ENCODE results near the gene NTF4. TPM values are rescaled to one million over a fixed set of nuclear protein-coding genes. Genes with fewer than 3 reads are reported as not detected.

NTF4 gene
- total and polyA plus RNA-seq, 2 donors, result 6.7 to 30.1 TPM

- no peak for DNase-seq (ENCODE audit: low read depth in 6 of 9, low spot score in 9 of 9)
- WGBS, result 98% methylated on average over 93 of the region's 93 CpGs
Measured at GRCh38 chr19:49107625-49108459, 43.2 kb upstream of the NTF4 start.

GRCh38 chr19:49106648-49107135 is 42.1 kb upstream of the NTF4 start:
- Histone ChIP-seq H3K27ac (ENCODE audit: low read depth in 1 of 2, low read length in 1 of 2) (no peak overlapping the region), H3K36me3 (ENCODE audit: control insufficient read depth in 2 of 2, insufficient read depth in 2 of 2, low read length in 1 of 2) (peaks cover 76 to 80% of the 10 kb centered on the region in 2 donors), H3K27me3 (ENCODE audit: control insufficient read depth in 2 of 2, insufficient read depth in 1 of 2, low read length in 1 of 2) (no peaks in the 10 kb centered on the region), H3K9me3 (ENCODE audit: control insufficient read depth in 2 of 2, insufficient read depth in 1 of 2, low read length in 1 of 2) (no peaks in the 10 kb centered on the region), H3K4me1 (ENCODE audit: control insufficient read depth in 2 of 2, insufficient read depth in 2 of 2, low read length in 2 of 2) (peaks cover 0 to 4% of the 10 kb centered on the region in 2 donors), H3K4me3 (ENCODE audit: low read length in 2 of 2) (no peak overlapping the region)
- WGBS, result 81% methylated on average over 12 of the region's 12 CpGs
- DNase-seq (ENCODE audit: low read depth in 6 of 9, low spot score in 9 of 9), result peak in 2 of 9 donors; percentile 61 to 64

More at GRCh38 chr19:49107625-49108459, 43.2 kb upstream of the NTF4 start:
- Histone ChIP-seq H3K36me3 (ENCODE audit: control insufficient read depth in 2 of 2, insufficient read depth in 2 of 2, low read length in 1 of 2) (peaks cover 64 to 70% of the 10 kb centered on the region in 2 donors), H3K27me3 (ENCODE audit: control insufficient read depth in 2 of 2, insufficient read depth in 1 of 2, low read length in 1 of 2) (no peaks in the 10 kb centered on the region), H3K4me1 (ENCODE audit: control insufficient read depth in 2 of 2, insufficient read depth in 2 of 2, low read length in 2 of 2) (peaks cover 0 to 4% of the 10 kb centered on the region in 2 donors), H3K4me3 (ENCODE audit: low read length in 2 of 2) (no peak overlapping the region), H3K27ac (ENCODE audit: low read depth in 1 of 2, low read length in 1 of 2) (no peak overlapping the region), H3K9me3 (ENCODE audit: control insufficient read depth in 2 of 2, insufficient read depth in 1 of 2, low read length in 1 of 2) (no peaks in the 10 kb centered on the region)

- no peak for DNase-seq (ENCODE audit: low read depth in 6 of 9, low spot score in 9 of 9)
- Histone ChIP-seq H3K4me1 (ENCODE audit: control insufficient read depth in 2 of 2, insufficient read depth in 2 of 2, low read length in 2 of 2) (peaks cover 0 to 4% of the 10 kb centered on the region in 2 donors), H3K4me3 (ENCODE audit: low read length in 2 of 2) (no peak overlapping the region), H3K36me3 (ENCODE audit: control insufficient read depth in 2 of 2, insufficient read depth in 2 of 2, low read length in 1 of 2) (peaks cover 95 to 99% of the 10 kb centered on the region in 2 donors), H3K27ac (ENCODE audit: low read depth in 1 of 2, low read length in 1 of 2) (no peak overlapping the region), H3K9me3 (ENCODE audit: control insufficient read depth in 2 of 2, insufficient read depth in 1 of 2, low read length in 1 of 2) (no peaks in the 10 kb centered on the region), H3K27me3 (ENCODE audit: control insufficient read depth in 2 of 2, insufficient read depth in 1 of 2, low read length in 1 of 2) (no peaks in the 10 kb centered on the region)
- WGBS, result 93% methylated on average over 30 of the region's 30 CpGs
Measured at GRCh38 chr19:49104229-49104864, 39.7 kb upstream of the NTF4 start.

GRCh38 chr19:49103331-49104085 is 38.9 kb upstream of the NTF4 start:
- Histone ChIP-seq H3K36me3 (ENCODE audit: control insufficient read depth in 2 of 2, insufficient read depth in 2 of 2, low read length in 1 of 2) (peaks cover 95 to 100% of the 10 kb centered on the region in 2 donors), H3K4me3 (ENCODE audit: low read length in 2 of 2) (no peak overlapping the region), H3K4me1 (ENCODE audit: control insufficient read depth in 2 of 2, insufficient read depth in 2 of 2, low read length in 2 of 2) (peaks cover 0 to 4% of the 10 kb centered on the region in 2 donors), H3K27me3 (ENCODE audit: control insufficient read depth in 2 of 2, insufficient read depth in 1 of 2, low read length in 1 of 2) (no peaks in the 10 kb centered on the region), H3K27ac (ENCODE audit: low read depth in 1 of 2, low read length in 1 of 2) (no peak overlapping the region), H3K9me3 (ENCODE audit: control insufficient read depth in 2 of 2, insufficient read depth in 1 of 2, low read length in 1 of 2) (no peaks in the 10 kb centered on the region)
- no peak for DNase-seq (ENCODE audit: low read depth in 6 of 9, low spot score in 9 of 9)
- WGBS, result 93% methylated on average over 33 of the region's 33 CpGs

GRCh38 chr19:49102303-49102702 is 37.7 kb upstream of the NTF4 start:
- H3K4me1 ChIP-seq (ENCODE audit: control insufficient read depth in 2 of 2, insufficient read depth in 2 of 2, low read length in 2 of 2), result peaks cover 0 to 14% of the 10 kb centered on the region in 2 donors
- H3K27me3 ChIP-seq (ENCODE audit: control insufficient read depth in 2 of 2, insufficient read depth in 1 of 2, low read length in 1 of 2), result no peaks in the 10 kb centered on the region
- no peak overlapping the region for H3K4me3 ChIP-seq (ENCODE audit: low read length in 2 of 2)
- no peak overlapping the region for H3K27ac ChIP-seq (ENCODE audit: low read depth in 1 of 2, low read length in 1 of 2)
- DNase-seq (ENCODE audit: low read depth in 6 of 9, low spot score in 9 of 9), result no peak
- 97% methylated on average over 12 of the region's 12 CpGs for WGBS
- H3K36me3 ChIP-seq (ENCODE audit: control insufficient read depth in 2 of 2, insufficient read depth in 2 of 2, low read length in 1 of 2), result peaks cover 95 to 96% of the 10 kb centered on the region in 2 donors
- H3K9me3 ChIP-seq (ENCODE audit: control insufficient read depth in 2 of 2, insufficient read depth in 1 of 2, low read length in 1 of 2), result peaks cover 0 to 3% of the 10 kb centered on the region in 2 donors

- WGBS, result 96% methylated on average over 12 of the region's 12 CpGs
- no peak for DNase-seq (ENCODE audit: low read depth in 6 of 9, low spot score in 9 of 9)
- Histone ChIP-seq H3K4me3 (ENCODE audit: low read length in 2 of 2) (no peak overlapping the region), H3K4me1 (ENCODE audit: control insufficient read depth in 2 of 2, insufficient read depth in 2 of 2, low read length in 2 of 2) (peaks cover 0 to 15% of the 10 kb centered on the region in 2 donors), H3K36me3 (ENCODE audit: control insufficient read depth in 2 of 2, insufficient read depth in 2 of 2, low read length in 1 of 2) (peaks cover 89 to 93% of the 10 kb centered on the region in 2 donors), H3K9me3 (ENCODE audit: control insufficient read depth in 2 of 2, insufficient read depth in 1 of 2, low read length in 1 of 2) (peaks cover 0 to 3% of the 10 kb centered on the region in 2 donors), H3K27me3 (ENCODE audit: control insufficient read depth in 2 of 2, insufficient read depth in 1 of 2, low read length in 1 of 2) (no peaks in the 10 kb centered on the region), H3K27ac (ENCODE audit: low read depth in 1 of 2, low read length in 1 of 2) (no peak overlapping the region)
Measured at GRCh38 chr19:49101160-49101559, 36.5 kb upstream of the NTF4 start.

- peak overlapping the region in 1 of 2 donors; percentile 15 for H3K27ac ChIP-seq (ENCODE audit: low read depth in 1 of 2, low read length in 1 of 2)
Measured at GRCh38 chr19:49098795-49099194, 34.2 kb upstream of the NTF4 start.

GRCh38 chr19:49097453-49098288 is 33.1 kb upstream of the NTF4 start:
- Histone ChIP-seq H3K4me3 (ENCODE audit: low read length in 2 of 2) (no peak overlapping the region), H3K4me1 (ENCODE audit: control insufficient read depth in 2 of 2, insufficient read depth in 2 of 2, low read length in 2 of 2) (peaks cover 0 to 11% of the 10 kb centered on the region in 2 donors), H3K27ac (ENCODE audit: low read depth in 1 of 2, low read length in 1 of 2) (peak overlapping the region in 1 of 2 donors; percentile 43), H3K9me3 (ENCODE audit: control insufficient read depth in 2 of 2, insufficient read depth in 1 of 2, low read length in 1 of 2) (peaks cover 0 to 3% of the 10 kb centered on the region in 2 donors), H3K36me3 (ENCODE audit: control insufficient read depth in 2 of 2, insufficient read depth in 2 of 2, low read length in 1 of 2) (peaks cover 82 to 92% of the 10 kb centered on the region in 2 donors), H3K27me3 (ENCODE audit: control insufficient read depth in 2 of 2, insufficient read depth in 1 of 2, low read length in 1 of 2) (no peaks in the 10 kb centered on the region)
- 69% methylated on average over 8 of the region's 8 CpGs for WGBS
- peak; percentile 41 to 85 (median 68) for DNase-seq (ENCODE audit: low read depth in 6 of 9, low spot score in 9 of 9)

More at GRCh38 chr19:49098795-49099194, 34.2 kb upstream of the NTF4 start:
- Histone ChIP-seq H3K4me3 (ENCODE audit: low read length in 2 of 2) (no peak overlapping the region), H3K4me1 (ENCODE audit: control insufficient read depth in 2 of 2, insufficient read depth in 2 of 2, low read length in 2 of 2) (peaks cover 0 to 15% of the 10 kb centered on the region in 2 donors), H3K27me3 (ENCODE audit: control insufficient read depth in 2 of 2, insufficient read depth in 1 of 2, low read length in 1 of 2) (no peaks in the 10 kb centered on the region), H3K9me3 (ENCODE audit: control insufficient read depth in 2 of 2, insufficient read depth in 1 of 2, low read length in 1 of 2) (peaks cover 0 to 3% of the 10 kb centered on the region in 2 donors), H3K36me3 (ENCODE audit: control insufficient read depth in 2 of 2, insufficient read depth in 2 of 2, low read length in 1 of 2) (peaks cover 85 to 92% of the 10 kb centered on the region in 2 donors)
- DNase-seq (ENCODE audit: low read depth in 6 of 9, low spot score in 9 of 9), result no peak
- WGBS, result 91% methylated on average over 4 of the region's 4 CpGs

Data from thymus (tissue), 11 donors.